HG02852 (cell line): Measurements from ENCODE around the gene FAM199X.

Source experiments
- ATAC-seq: cut with Tn5 transposase; IDR thresholded peaks from one replicate; pipeline ENCODE4 v1.9.1; 2021; ENCODE audit warnings: mild to moderate bottlenecking, moderate library complexity; ENCODE audit not compliant: unreplicated experiment

Gene FAM199X

DNA sequence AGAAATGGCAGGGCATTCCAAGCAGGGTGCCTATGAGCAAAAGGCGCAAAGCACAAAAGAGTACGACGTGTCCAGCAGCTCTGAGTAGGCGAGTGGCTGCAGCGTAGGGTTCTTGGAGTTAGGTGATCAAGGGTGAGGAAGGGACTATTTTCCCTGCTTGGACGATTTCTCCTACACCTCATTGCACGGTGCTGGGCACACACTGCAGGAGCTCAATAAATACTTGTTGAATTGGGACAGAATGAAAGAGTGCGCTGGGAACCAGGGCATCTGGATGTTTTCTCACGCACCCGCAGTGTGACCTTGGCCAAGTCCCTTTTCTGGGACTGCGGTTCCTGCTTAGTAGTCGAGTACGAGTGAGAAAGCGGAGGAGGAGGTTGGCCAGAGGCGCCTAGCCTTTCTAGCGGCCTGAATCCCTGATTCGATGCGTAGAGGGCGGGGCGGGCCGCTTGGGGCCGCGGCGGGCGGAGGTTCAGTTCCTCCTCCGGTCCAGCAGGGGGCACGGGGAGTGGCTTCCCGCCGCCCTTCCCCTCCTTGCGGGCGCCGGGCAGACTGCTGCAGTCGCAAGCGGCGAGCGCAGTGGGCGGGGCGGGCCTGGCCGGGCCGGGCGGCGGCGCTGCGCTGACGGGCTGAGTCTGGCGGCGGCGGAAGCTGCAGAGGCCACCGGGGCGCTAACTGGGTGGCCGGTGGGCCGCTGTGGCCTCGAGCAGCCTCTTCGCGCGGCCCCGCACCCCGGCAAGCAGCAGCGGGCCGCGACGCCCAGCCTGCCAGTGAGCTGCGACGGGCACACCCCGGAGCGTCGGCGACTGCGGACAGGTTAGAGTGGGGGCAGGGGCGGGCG is at the start of gene FAM199X:
Gene FAM199X (plus strand): TSS at position 560 of the 841 bp plus-strand sequence. CDS start 333 bp downstream, outside the sequence.
- peak; percentile 95 for ATAC-seq

GRCh38 chrX:104117759-104118158 is 48.5 kb upstream of the FAM199X start:
- no peak for ATAC-seq

GRCh38 chrX:104118765-104119164 is 47.5 kb upstream of the FAM199X start:
- ATAC-seq: no peak

DNA sequence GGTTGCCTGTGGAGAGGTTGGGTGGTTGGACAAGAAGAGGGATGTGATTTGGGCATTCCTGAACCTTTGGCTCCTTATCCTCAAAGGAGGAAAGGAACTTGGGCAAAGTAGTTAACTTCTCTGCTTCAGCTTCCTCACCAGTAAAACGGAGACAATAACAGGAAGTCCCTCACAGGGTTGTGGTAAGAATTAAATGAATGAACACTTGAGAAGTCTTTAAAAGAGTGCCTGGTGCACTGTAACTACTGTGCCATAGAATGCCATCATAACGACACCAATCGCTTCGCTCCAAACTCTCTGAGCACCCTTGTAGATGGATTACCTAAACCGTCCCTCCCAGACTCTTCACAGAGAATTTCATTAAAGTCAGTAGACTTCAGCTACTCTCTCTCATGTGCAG is 43.4 kb upstream of the FAM199X start:
- ATAC-seq: no peak

DNA sequence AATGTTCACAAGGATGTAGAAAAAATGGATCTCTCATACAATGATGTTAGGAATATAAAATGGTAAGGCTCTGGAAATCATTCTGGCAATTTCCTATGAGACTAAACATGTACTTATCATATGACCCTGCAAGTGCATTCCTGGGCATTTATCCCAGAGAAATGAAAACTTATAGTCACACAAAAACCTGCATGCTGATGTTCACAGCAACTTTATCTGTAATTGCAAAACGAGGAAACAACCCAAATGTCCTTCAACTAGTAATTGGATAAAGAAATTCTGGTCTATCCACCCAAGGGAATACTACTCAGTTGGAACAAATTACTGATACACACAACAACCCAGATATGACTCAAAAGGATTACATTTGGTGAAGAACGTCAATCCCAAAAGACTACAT is 39.4 kb upstream of the FAM199X start:
- no peak for ATAC-seq

DNA sequence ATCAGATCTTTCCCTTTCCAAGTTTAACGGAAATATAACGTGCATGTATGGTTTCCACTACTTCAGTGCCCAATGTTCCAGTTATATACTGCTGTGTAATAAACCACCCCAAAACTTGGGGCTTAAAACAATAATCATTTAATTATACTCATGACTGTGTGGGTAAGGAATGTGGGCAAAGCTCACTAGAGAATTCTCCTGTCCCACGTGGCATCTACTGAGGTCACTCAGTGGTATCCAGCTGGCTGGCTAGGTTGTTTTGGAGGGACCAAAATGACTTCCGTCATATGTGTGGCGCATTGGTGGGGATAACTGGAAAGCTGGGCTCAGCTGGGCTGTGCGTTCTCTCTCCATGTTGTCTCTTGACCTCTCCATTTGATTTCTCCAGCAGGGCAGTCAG is 35.4 kb upstream of the FAM199X start:
- ATAC-seq: no peak

- ATAC-seq: no peak
Observed at GRCh38 chrX:104134583-104135261, 31.5 kb upstream of the FAM199X start.

GRCh38 chrX:104135677-104136076 is 30.6 kb upstream of the FAM199X start:
- no peak for ATAC-seq

DNA sequence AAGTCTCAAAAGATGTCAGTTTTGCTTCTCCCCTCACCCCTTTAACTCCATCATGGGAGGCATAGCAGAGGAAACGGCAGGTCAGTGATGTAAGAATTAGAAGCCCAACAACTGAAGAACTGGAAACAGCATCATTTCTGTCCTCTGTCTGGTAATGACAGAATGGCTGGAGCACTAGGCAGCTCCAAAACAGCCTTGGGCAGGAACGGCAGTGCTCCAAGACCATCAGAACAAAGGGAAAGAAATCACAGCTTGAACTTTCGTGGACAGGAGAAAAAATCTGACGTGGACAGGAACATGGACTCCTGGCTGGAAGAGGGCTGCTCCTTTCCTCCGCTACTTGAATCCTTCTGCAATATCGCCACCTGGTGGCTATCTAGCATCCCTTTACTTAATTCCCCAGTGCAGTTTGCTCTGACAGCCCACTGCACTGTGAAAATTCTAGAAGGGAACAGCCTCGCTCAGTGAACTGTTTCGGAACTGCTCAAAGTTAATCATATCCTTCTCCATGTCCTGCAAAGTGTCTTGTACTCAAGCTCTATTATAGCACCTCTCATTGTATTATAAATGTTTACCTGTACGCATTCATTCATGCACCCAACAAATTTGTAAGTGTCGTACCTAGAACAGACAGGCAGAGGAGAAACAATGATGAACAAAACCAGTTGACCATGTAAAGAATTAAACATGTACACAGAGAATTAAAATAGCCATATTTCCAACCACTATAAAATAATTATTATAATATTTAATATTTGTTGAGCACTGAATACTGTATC is 29.8 kb upstream of the FAM199X start:
- peak; percentile 85 for ATAC-seq

DNA sequence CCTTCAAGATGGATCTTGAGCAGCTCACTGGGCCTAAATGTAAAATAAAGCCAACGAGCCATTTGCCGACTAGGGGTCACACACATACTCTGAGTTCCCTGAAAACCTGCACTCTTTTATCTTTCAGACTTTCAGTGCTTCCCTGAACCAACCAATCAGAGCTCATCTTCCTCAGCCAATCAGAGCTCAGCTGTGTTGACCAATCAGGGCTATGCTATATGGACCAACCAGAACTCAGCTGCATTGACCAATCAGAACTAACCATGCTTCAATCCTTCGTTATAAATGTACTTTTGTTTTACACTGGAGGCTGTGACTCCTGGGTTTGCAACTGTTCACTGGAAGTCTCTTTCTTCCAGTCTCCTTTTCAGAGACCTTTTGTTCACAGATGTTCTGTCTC is 28.8 kb upstream of the FAM199X start:
- no peak for ATAC-seq

DNA sequence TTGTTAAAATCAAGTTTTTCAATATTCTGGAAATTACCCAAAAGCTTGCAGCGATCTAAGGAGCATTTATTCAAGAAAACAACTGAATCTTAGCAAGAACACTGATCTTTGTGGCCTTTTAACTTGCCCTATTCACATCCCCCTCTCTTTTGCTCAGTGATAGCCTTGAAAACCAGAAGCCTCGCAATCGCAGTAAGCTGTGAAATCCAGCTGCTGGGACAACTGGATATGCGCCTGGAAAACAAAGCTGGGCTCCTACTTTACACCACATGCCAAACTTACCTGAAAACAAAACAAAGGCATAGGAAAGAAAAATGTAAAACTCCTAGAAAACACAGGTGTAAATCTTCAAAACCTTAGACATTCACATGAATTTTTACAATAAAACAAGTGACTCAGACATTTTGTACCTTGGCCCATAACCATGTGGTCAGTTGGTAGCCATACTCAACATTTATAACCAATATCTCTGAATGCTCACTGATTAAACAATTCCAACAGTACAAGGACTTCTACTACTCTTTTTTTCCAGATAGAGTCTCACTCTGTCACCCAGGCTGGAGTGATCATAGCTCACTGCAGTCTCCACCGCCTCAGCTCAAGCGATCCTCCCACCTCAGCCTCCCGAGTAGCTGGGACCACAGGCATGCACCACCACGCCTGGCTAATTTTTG is 25.0 kb upstream of the FAM199X start:
- ATAC-seq: no peak

- ATAC-seq: no peak
Observed at GRCh38 chrX:104151037-104151436, 15.2 kb upstream of the FAM199X start.

- peak; percentile 91 for ATAC-seq
Observed at GRCh38 chrX:104156630-104157529, 9.4 kb upstream of the FAM199X start, which contains the start of gene SLC25A53. Gene SLC25A53, minus strand, starts transcription at chrX:104157009. Its CDS starts 51,752 bp downstream, at chrX:104105257.

DNA sequence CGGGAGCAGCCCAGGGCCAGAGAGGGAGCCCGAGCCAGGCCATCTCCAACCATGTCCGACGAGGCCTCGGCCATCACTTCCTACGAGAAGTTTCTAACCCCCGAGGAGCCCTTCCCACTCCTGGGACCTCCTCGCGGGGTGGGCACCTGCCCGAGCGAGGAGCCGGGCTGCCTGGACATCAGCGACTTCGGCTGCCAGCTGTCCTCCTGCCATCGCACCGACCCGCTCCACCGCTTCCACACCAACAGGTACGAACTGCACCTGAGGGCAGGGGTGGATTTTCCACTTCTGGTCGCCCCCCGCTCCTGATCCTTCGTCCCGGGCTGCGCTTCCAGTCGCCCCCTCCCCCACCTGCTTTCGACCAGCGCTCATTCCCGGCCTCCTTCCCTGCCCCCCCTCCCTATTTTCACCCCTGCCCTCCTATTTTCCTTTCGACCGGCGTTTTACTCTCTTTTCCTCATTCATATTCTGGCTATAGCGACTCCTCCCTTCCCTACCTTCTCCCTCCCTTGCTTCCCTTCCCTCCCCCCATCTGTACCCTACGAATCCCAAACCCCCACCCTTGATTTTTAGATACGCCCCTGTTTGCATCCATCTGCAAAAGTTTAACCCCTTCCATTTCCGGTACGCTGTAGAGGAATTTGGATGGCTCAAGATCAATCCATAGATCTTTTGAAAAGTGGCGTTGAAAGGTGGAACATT is 633 bp downstream of the FAM199X start:
- no peak for ATAC-seq

DNA sequence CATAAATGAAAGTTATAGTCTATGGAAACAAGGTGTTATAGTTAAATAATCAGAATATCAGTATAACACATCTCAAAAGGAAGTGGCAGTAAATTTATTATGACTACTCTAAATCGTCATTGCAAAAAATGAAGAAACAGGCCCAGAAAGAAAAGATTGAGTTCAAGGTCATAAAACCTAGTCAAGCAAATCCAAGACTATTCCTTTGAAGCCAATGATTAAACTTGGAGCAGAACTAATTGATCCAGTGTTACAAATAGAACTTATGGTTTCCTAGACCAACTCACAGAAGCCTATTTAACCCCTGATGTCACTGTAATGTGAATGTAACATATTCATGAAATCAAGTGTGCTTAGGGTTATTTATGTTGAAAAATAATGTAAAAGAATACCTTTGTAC is 1.9 kb downstream of the FAM199X start:
- no peak for ATAC-seq

- no peak for ATAC-seq
Observed at GRCh38 chrX:104172121-104172520, 5.9 kb downstream of the FAM199X start.

DNA sequence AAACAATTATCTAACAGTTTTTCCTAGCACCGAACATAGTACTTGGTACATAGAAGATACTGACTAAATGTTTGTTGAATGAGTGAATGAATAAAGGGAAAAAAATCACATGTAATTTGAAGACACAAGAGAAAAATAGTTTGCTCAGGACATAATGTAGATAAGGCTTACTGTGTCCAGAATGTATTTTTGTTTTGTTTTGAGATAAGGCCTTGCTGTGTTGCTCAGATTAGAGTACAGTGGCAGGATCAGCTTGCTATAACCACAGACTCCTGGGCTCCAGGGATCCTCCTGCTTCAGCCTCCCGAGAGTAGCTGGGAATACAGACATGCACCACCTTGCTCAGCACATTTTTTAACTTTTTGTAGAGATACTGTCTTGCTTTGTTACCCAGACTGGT is 6.5 kb downstream of the FAM199X start:
- ATAC-seq: no peak

GRCh38 chrX:104173841-104174240 is 7.6 kb downstream of the FAM199X start:
- no peak for ATAC-seq

- ATAC-seq: no peak
Observed at GRCh38 chrX:104183685-104184084, 17.4 kb downstream of the FAM199X start.
